Peyer's patch (tissue), 4 donors: ENCODE measurements around the gene ZNF710.

Experiments
- CTCF ChIP-seq, 6 experiments: fragments of 450-650 bp in 4 of 6; fragments of 200-600 bp in 2 of 6; sonication (generic) in 1 of 6; IDR thresholded peaks; one replicate each; pipeline ENCODE4 v1.5.1; 2017 to 2019; ENCODE audit warnings: antibody characterized with exemption in 6 of 6, mild to moderate bottlenecking in 3 of 6, moderate library complexity in 1 of 6
- POLR2A ChIP-seq, 2 donors: fragments of 450-650 bp; IDR thresholded peaks; one replicate each; pipeline ENCODE4 v1.5.1; 2017; ENCODE audit warnings: antibody characterized with exemption in 2 of 2, mild to moderate bottlenecking in 2 of 2, moderate library complexity in 2 of 2

- TF ChIP-seq POLR2A (IDR thresholded peaks at IDR 0.05) (no peak), CTCF (IDR thresholded peaks at IDR 0.05) (no peak)
These were observed 82.3 kb downstream of the ZNF710 start for GRCh38 chr15:90083419-90083818.
